Prostate gland (tissue), 2 donors: ENCODE results near the gene RCAN3. TPM values are rescaled to one million over a fixed set of nuclear protein-coding genes. Genes with fewer than 3 reads are reported as not detected.
A peak's percentile ranks its signal among the peaks of the same experiment; 100 is the strongest.

ENCODE experiments used
- DNase-seq: peaks from one replicate; pipeline ENCODE4 v3.0.0-alpha.2; 2019; ENCODE audit warnings: low spot score
- H3K27ac ChIP-seq, 2 donors: fragments of 200-600 bp; sonication (generic); 2 replicates each; pipeline ENCODE4 v1.5.1; 2017 to 2019
- H3K27me3 ChIP-seq: fragments of 200-600 bp; sonication (generic); replicated peaks from 2 replicates; pipeline ENCODE4 v1.5.1; 2019; ENCODE audit not compliant: insufficient read depth
- H3K36me3 ChIP-seq, 2 donors: fragments of 200-600 bp; sonication (generic); 1 replicate in 1 of 2; 2 replicates in 1 of 2; pipeline versions ENCODE4 v1.5.1 to v1.8.1; 2017 to 2019
- H3K4me1 ChIP-seq: fragments of 200-600 bp; sonication (generic); replicated peaks from 2 replicates; pipeline ENCODE4 v1.5.1; 2019
- H3K4me3 ChIP-seq, 2 donors: fragments of 200-600 bp; sonication (generic); 2 replicates each; pipeline ENCODE4 v1.5.1; 2017 to 2019
- H3K9me3 ChIP-seq: fragments of 200-600 bp; sonication (generic); 2 replicates; pipeline ENCODE4 v1.5.1; 2017
- POLR2A ChIP-seq: fragments of 450-650 bp; IDR thresholded peaks from one replicate; pipeline ENCODE4 v1.6.1; 2016; ENCODE audit warnings: antibody characterized with exemption, mild to moderate bottlenecking
- POLR2AphosphoS5 ChIP-seq: sonication (generic); formaldehyde crosslinking; IDR thresholded peaks from one replicate; pipeline ENCODE4 v1.6.1; 2017; ENCODE audit warnings: antibody characterized with exemption
- WGBS: methylation state at CpG from one replicate; pipeline ENCODE4 v1.1.5; 2018; 5-methylcytosine and 5-hydroxymethylcytosine counted together
- intact Hi-C: fragments of 100-400 bp; cut with DNase I; formaldehyde crosslinking; loops from one replicate; pipeline ENCODE4 v1.14.2; 2022
- total RNA-seq, 2 donors: library from RNA; depleted of rRNA; stranded (reverse); fragments of >200 nt; gene quantifications; one replicate each; pipeline ENCODE4 v1.1.0, GENCODE V29; 2016
- TF ChIP-seq, protein P1 (sequence below), 4 experiments: fragments of 200-600 bp in 2 of 4; fragments of 450-650 bp in 2 of 4; sonication (generic) in 2 of 4; IDR thresholded peaks; 1 replicate in 3 of 4; 2 replicates in 1 of 4; pipeline ENCODE4 v1.5.1; 2016 to 2019; ENCODE audit warnings: antibody characterized with exemption in 4 of 4, mild to moderate bottlenecking in 2 of 4, moderate library complexity in 2 of 4

RCAN3 gene
- total RNA-seq, 2 donors from 2014 or later: 50.8 to 238 TPM

GRCh38 chr1:24503870-24504523 is 1.4 kb downstream of the RCAN3 start:
- no peaks in the 10 kb centered on the region for H3K9me3 ChIP-seq
- intact Hi-C loops: no loop called here
- no peaks in the 10 kb centered on the region for H3K36me3 ChIP-seq
- no peaks in the 10 kb centered on the region for H3K27me3 ChIP-seq
- H3K27ac ChIP-seq: peak overlapping the region; percentile 94 to 97
- 67% methylated on average over 7 of the region's 7 CpGs for WGBS
- TF ChIP-seq POLR2A: no peak
- TF ChIP-seq, protein P1, sequence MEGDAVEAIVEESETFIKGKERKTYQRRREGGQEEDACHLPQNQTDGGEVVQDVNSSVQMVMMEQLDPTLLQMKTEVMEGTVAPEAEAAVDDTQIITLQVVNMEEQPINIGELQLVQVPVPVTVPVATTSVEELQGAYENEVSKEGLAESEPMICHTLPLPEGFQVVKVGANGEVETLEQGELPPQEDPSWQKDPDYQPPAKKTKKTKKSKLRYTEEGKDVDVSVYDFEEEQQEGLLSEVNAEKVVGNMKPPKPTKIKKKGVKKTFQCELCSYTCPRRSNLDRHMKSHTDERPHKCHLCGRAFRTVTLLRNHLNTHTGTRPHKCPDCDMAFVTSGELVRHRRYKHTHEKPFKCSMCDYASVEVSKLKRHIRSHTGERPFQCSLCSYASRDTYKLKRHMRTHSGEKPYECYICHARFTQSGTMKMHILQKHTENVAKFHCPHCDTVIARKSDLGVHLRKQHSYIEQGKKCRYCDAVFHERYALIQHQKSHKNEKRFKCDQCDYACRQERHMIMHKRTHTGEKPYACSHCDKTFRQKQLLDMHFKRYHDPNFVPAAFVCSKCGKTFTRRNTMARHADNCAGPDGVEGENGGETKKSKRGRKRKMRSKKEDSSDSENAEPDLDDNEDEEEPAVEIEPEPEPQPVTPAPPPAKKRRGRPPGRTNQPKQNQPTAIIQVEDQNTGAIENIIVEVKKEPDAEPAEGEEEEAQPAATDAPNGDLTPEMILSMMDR (IDR thresholded peaks at IDR 0.05): no peak
- TF ChIP-seq POLR2AphosphoS5: no peak
- H3K4me1 ChIP-seq: no peaks in the 10 kb centered on the region
- DNase-seq: no peak
- peak overlapping the region; percentile 65 to 77 for H3K4me3 ChIP-seq

- no peaks in the 10 kb centered on the region for H3K9me3 ChIP-seq
- 88% methylated on average over 4 of the region's 4 CpGs for WGBS
- no peaks in the 10 kb centered on the region for H3K36me3 ChIP-seq
- TF ChIP-seq, protein P1 (IDR thresholded peaks at IDR 0.05): no peak
- TF ChIP-seq POLR2A (no peak), POLR2AphosphoS5 (no peak)
- peak overlapping the region; percentile 65 to 77 for H3K4me3 ChIP-seq
- no peaks in the 10 kb centered on the region for H3K27me3 ChIP-seq
- H3K4me1 ChIP-seq: no peaks in the 10 kb centered on the region
- intact Hi-C loops: no loop called here
- no peak for DNase-seq
- H3K27ac ChIP-seq: peak overlapping the region; percentile 94 to 97
Observed at GRCh38 chr1:24504560-24504959, 1.9 kb downstream of the RCAN3 start.

GRCh38 chr1:24505816-24506215 is 3.2 kb downstream of the RCAN3 start:
- Histone ChIP-seq H3K36me3 (no peaks in the 10 kb centered on the region), H3K4me1 (no peaks in the 10 kb centered on the region), H3K4me3 (peak overlapping the region in 1 of 2 donors; percentile 77), H3K27me3 (no peaks in the 10 kb centered on the region), H3K27ac (peak overlapping the region; percentile 29 to 60), H3K9me3 (no peaks in the 10 kb centered on the region)
- intact Hi-C loops: no loop called here
- WGBS: 87% methylated on average over 4 of the region's 4 CpGs
- no peak for DNase-seq
- TF ChIP-seq POLR2A (no peak), POLR2AphosphoS5 (no peak)
- TF ChIP-seq, protein P1 (IDR thresholded peaks at IDR 0.05): no peak

- Histone ChIP-seq H3K4me3 (peak overlapping the region in 1 of 2 donors; percentile 77), H3K9me3 (no peaks in the 10 kb centered on the region), H3K4me1 (no peaks in the 10 kb centered on the region), H3K27ac (peak overlapping the region; percentile 53 to 60), H3K36me3 (no peaks in the 10 kb centered on the region), H3K27me3 (no peaks in the 10 kb centered on the region)
- intact Hi-C loops: no loop called here
- TF ChIP-seq, protein P1 (IDR thresholded peaks at IDR 0.05): no peak
- TF ChIP-seq POLR2AphosphoS5 (no peak), POLR2A (no peak)
- WGBS: 55% methylated on average over 5 of the region's 5 CpGs
- no peak for DNase-seq
Observed at GRCh38 chr1:24506691-24507381, 4.2 kb downstream of the RCAN3 start.

DNA sequence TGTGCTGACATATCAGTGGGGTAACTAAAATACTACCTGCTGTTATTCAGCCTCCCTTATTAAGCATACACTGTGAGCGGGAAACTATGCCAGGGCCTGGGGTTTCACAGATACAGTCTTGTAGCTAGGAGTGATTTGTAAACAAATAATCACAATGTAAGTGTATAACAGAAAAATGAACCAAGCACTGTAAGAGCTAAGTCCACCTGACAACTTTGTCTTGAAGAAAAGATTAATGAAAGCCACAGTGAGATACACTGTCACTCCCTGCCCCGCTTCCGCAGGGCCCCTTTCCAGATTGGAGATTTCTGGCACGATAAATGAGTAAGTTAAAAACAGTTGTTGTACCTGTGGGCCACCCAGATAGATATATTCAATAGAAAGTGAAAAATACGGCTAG is 4.8 kb downstream of the RCAN3 start:
- Histone ChIP-seq H3K27ac (peak overlapping the region; percentile 53 to 60), H3K4me3 (peak overlapping the region in 1 of 2 donors; percentile 17), H3K27me3 (no peaks in the 10 kb centered on the region), H3K36me3 (no peaks in the 10 kb centered on the region), H3K9me3 (no peaks in the 10 kb centered on the region), H3K4me1 (no peaks in the 10 kb centered on the region)
- DNase-seq: no peak
- intact Hi-C loops: no loop called here
- WGBS: 60% methylated on average over 5 of the region's 5 CpGs
- no peak for TF ChIP-seq POLR2AphosphoS5
- TF ChIP-seq, protein P1 (IDR thresholded peaks at IDR 0.05): no peak
- no peak for TF ChIP-seq POLR2A
